ENCODE measurements around the gene MED15.
"Not testable (repeated sequence)": the region's sequence is repeated elsewhere in the genome, so short reads cannot be mapped to it uniquely, and the experiment has no call there.

The MED15 gene

DNA sequence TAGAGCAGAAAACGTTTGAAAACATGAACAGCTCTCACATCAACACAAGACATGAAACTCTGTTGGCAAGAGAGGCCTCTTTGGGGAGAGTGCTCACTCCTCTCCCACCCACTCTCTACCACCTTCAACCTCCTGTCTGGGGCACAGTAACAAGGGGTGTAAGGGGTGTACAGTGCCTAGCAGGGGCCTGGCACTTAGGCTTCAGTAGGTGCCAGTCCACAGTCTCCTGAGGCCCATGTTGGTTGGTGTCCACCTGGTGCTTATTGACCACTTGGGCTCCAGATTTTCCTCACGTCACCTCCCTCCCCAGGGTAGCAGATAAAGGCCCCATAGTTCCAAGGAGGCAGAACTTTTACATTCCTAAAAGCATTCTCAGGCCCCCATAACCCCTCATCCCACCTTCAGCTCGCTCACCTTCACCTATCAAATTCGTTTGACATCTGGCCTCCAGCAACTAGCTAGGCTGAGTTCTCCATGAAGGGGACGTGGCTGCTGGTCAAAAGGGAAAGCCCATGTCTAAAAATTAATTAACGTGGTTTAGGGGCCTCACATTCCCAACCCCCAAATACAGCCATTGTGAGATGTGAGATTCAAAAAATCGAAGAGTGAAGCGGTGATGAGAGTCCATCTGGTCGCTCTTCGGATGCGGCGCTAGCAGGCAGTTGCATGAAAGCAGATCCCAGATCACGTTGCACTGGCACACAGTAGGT is 712 bp upstream of the MED15 start:
- peak overlapping the region; percentile 83 for H3K27ac ChIP-seq (ENCODE audit: low read length)
- peaks cover 37% of the 10 kb centered on the region for H3K4me1 ChIP-seq (ENCODE audit: insufficient read depth, low read length)
- ATAC-seq (ENCODE audit: insufficient read depth, low read depth) = no peak
- H2AFZ ChIP-seq (ENCODE audit: low read depth, low read length) = peak overlapping the region; percentile 89
- peak overlapping the region; percentile 78 for H3K4me2 ChIP-seq (ENCODE audit: insufficient read depth, low read length)
- no peaks in the 10 kb centered on the region for H3K9me3 ChIP-seq (ENCODE audit: insufficient read depth, low read length, severe bottlenecking)
- no peak for TF ChIP-seq EZH2 (IDR thresholded peaks at IDR 0.05; ENCODE audit: borderline replicate concordance, low read depth, low read length, severe bottlenecking)
- no peak for DNase-seq
- H3K79me2 ChIP-seq (ENCODE audit: insufficient read depth, low read length) = peaks cover 47% of the 10 kb centered on the region
- H3K36me3 ChIP-seq (ENCODE audit: insufficient read depth, low read length) = peaks cover 9% of the 10 kb centered on the region; the same call in 1 of the 2 replicates
- H4K20me1 ChIP-seq (ENCODE audit: insufficient read depth, low read length) = peaks cover 28% of the 10 kb centered on the region
- H3K27me3 ChIP-seq (ENCODE audit: insufficient read depth, low read length, poor library complexity) = no peaks in the 10 kb centered on the region
- peak overlapping the region; percentile 76 to 84; a peak in 3 of 4 replicates for H3K4me3 ChIP-seq (ENCODE audit: low read depth in 1 of 2, low read length in 2 of 2)
- H3K9ac ChIP-seq (ENCODE audit: low read depth, low read length) = peak overlapping the region; percentile 93

DNA sequence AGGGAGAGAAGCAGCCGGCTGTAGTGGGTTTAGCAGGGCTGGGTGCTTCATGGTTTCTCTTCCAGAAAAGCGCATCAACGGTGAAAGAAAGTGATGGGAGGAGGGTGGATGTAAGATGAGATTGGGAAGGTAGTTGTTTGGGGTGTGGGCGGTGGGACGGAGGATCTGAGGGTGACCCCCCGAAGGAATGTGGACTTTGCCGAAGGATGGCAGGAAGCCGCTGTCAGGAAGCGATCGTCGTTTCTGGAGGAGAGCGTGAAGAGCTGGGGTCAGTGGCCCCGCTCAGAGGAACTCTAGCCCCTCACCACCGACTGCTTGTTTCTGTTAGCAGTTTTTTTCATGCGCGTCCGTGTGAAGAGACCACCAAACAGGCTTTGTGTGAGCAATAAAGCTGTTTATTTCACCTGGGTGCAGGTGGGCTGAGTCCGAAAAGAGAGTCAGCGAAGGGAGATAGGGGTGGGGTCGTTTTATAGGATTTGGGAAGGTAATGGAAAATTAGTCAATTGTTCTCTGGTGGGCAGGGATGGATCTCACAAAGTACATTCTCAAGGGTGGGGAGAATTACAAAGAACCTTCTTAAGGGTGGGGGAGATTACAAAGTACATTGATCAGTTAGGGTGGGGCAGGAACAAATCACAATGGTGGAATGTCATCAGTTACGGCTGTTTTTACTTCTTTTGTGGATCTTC is 801 bp downstream of the MED15 start:
- Histone ChIP-seq H3K27ac (ENCODE audit: low read length) (peak overlapping the region; percentile 83), H2AFZ (ENCODE audit: low read depth, low read length) (peak overlapping the region; percentile 89), H3K4me1 (ENCODE audit: insufficient read depth, low read length) (peaks cover 37% of the 10 kb centered on the region), H4K20me1 (ENCODE audit: insufficient read depth, low read length) (peaks cover 31% of the 10 kb centered on the region), H3K9ac (ENCODE audit: low read depth, low read length) (peak overlapping the region; percentile 93), H3K4me2 (ENCODE audit: insufficient read depth, low read length) (peak overlapping the region; percentile 78), H3K4me3 (ENCODE audit: low read depth in 1 of 2, low read length in 2 of 2) (peak overlapping the region; percentile 76 to 84), H3K79me2 (ENCODE audit: insufficient read depth, low read length) (peaks cover 61% of the 10 kb centered on the region)
- not testable (repeated sequence) for H3K9me3 ChIP-seq (ENCODE audit: insufficient read depth, low read length, severe bottlenecking); H3K27me3 ChIP-seq (ENCODE audit: insufficient read depth, low read length, poor library complexity); DNase-seq; H3K36me3 ChIP-seq (ENCODE audit: insufficient read depth, low read length)
- peak; percentile 8; the same call in 2 of the 3 replicates for ATAC-seq (ENCODE audit: insufficient read depth, low read depth)

GRCh38 chr22:20508815-20509271 is 1.4 kb downstream of the MED15 start:
- peak overlapping the region; percentile 58 for H3K27ac ChIP-seq (ENCODE audit: low read length)
- peak overlapping the region; percentile 78 for H3K4me2 ChIP-seq (ENCODE audit: insufficient read depth, low read length)
- H3K9me3 ChIP-seq (ENCODE audit: insufficient read depth, low read length, severe bottlenecking) = no peaks in the 10 kb centered on the region
- peak; percentile 17 for DNase-seq
- ATAC-seq (ENCODE audit: insufficient read depth, low read depth) = no peak
- peaks cover 37% of the 10 kb centered on the region for H3K4me1 ChIP-seq (ENCODE audit: insufficient read depth, low read length)
- peaks cover 36% of the 10 kb centered on the region for H4K20me1 ChIP-seq (ENCODE audit: insufficient read depth, low read length)
- peaks cover 67% of the 10 kb centered on the region for H3K79me2 ChIP-seq (ENCODE audit: insufficient read depth, low read length)
- H3K9ac ChIP-seq (ENCODE audit: low read depth, low read length) = peak overlapping the region; percentile 93
- H3K36me3 ChIP-seq (ENCODE audit: insufficient read depth, low read length) = peaks cover 14% of the 10 kb centered on the region
- peak overlapping the region; percentile 1 to 84; a peak in 3 of 4 replicates for H3K4me3 ChIP-seq (ENCODE audit: low read depth in 1 of 2, low read length in 2 of 2)
- H3K27me3 ChIP-seq (ENCODE audit: insufficient read depth, low read length, poor library complexity) = no peaks in the 10 kb centered on the region
- TF ChIP-seq, protein P1, sequence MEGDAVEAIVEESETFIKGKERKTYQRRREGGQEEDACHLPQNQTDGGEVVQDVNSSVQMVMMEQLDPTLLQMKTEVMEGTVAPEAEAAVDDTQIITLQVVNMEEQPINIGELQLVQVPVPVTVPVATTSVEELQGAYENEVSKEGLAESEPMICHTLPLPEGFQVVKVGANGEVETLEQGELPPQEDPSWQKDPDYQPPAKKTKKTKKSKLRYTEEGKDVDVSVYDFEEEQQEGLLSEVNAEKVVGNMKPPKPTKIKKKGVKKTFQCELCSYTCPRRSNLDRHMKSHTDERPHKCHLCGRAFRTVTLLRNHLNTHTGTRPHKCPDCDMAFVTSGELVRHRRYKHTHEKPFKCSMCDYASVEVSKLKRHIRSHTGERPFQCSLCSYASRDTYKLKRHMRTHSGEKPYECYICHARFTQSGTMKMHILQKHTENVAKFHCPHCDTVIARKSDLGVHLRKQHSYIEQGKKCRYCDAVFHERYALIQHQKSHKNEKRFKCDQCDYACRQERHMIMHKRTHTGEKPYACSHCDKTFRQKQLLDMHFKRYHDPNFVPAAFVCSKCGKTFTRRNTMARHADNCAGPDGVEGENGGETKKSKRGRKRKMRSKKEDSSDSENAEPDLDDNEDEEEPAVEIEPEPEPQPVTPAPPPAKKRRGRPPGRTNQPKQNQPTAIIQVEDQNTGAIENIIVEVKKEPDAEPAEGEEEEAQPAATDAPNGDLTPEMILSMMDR (IDR thresholded peaks at IDR 0.05; ENCODE audit: borderline replicate concordance, extremely low read depth, low read length, poor library complexity, severe bottlenecking) = no peak
- TF ChIP-seq EZH2 (IDR thresholded peaks at IDR 0.05; ENCODE audit: borderline replicate concordance, low read depth, low read length, severe bottlenecking) = no peak
- H2AFZ ChIP-seq (ENCODE audit: low read depth, low read length) = no peak overlapping the region

DNA sequence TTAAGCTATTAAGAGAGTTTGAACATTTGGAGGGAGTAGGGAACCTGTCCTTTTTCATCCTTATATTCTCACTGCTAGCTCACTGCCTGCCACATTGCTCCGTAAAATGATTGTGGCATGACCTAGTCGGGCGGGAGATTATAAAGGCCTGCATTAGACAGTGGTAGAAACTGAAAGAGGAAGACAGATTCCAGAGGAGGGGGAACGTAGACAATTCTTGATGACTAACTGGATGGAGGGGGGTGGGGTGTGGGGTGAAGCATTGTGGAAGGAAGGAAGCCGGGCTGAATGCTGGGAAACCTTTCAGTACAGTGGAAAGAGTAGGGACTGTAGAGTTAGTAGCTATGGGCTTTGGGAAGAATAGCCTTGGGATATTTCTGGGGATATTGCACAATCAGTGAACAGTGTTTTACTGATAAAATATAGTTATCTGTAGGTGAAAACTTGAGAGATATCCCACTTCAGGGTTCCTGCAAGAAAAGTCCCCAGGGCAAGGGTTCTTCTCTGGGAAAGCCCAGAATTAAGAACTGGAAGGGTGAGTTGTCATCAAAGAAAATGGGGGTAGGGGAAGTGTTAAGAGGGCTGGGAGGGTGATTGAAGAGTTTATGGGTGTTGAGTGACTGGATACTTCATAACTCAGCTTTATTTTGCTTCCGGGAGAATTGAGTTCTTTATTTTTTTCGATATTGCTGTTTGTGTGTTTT is 2.1 kb downstream of the MED15 start:
- peak overlapping the region; percentile 78 for H3K4me2 ChIP-seq (ENCODE audit: insufficient read depth, low read length)
- H3K4me1 ChIP-seq (ENCODE audit: insufficient read depth, low read length) = peaks cover 37% of the 10 kb centered on the region
- DNase-seq (peak; percentile 66), ATAC-seq (ENCODE audit: insufficient read depth, low read depth) (peak; percentile 67)
- H3K36me3 ChIP-seq (ENCODE audit: insufficient read depth, low read length) = peaks cover 20% of the 10 kb centered on the region
- TF ChIP-seq, protein P1 (IDR thresholded peaks at IDR 0.05; ENCODE audit: borderline replicate concordance, extremely low read depth, low read length, poor library complexity, severe bottlenecking) = no peak
- no peak for TF ChIP-seq EZH2 (IDR thresholded peaks at IDR 0.05; ENCODE audit: borderline replicate concordance, low read depth, low read length, severe bottlenecking)
- H3K27me3 ChIP-seq (ENCODE audit: insufficient read depth, low read length, poor library complexity) = no peaks in the 10 kb centered on the region
- H3K79me2 ChIP-seq (ENCODE audit: insufficient read depth, low read length) = peaks cover 73% of the 10 kb centered on the region
- H3K9ac ChIP-seq (ENCODE audit: low read depth, low read length) = peak overlapping the region; percentile 93
- peak overlapping the region in 1 of 2 experiments; percentile 84; a peak in 3 of 4 replicates for H3K4me3 ChIP-seq (ENCODE audit: low read depth in 1 of 2, low read length in 2 of 2)
- no peaks in the 10 kb centered on the region for H3K9me3 ChIP-seq (ENCODE audit: insufficient read depth, low read length, severe bottlenecking)
- no peak overlapping the region for H2AFZ ChIP-seq (ENCODE audit: low read depth, low read length)
- H3K27ac ChIP-seq (ENCODE audit: low read length) = peak overlapping the region; percentile 58; the same call in 1 of the 2 replicates
- peaks cover 43% of the 10 kb centered on the region for H4K20me1 ChIP-seq (ENCODE audit: insufficient read depth, low read length)
